ENCODE data around the gene NCKAP5L. TPM values are rescaled to one million over a fixed set of nuclear protein-coding genes. Genes with fewer than 3 reads are reported as not detected.

The NCKAP5L gene
- total and polyA plus RNA-seq, 2 of the 8 experiments (the other 6 are each of a cell fraction or from before 2014, with no cell fraction given), result 9.4 to 27.9 TPM

DNA sequence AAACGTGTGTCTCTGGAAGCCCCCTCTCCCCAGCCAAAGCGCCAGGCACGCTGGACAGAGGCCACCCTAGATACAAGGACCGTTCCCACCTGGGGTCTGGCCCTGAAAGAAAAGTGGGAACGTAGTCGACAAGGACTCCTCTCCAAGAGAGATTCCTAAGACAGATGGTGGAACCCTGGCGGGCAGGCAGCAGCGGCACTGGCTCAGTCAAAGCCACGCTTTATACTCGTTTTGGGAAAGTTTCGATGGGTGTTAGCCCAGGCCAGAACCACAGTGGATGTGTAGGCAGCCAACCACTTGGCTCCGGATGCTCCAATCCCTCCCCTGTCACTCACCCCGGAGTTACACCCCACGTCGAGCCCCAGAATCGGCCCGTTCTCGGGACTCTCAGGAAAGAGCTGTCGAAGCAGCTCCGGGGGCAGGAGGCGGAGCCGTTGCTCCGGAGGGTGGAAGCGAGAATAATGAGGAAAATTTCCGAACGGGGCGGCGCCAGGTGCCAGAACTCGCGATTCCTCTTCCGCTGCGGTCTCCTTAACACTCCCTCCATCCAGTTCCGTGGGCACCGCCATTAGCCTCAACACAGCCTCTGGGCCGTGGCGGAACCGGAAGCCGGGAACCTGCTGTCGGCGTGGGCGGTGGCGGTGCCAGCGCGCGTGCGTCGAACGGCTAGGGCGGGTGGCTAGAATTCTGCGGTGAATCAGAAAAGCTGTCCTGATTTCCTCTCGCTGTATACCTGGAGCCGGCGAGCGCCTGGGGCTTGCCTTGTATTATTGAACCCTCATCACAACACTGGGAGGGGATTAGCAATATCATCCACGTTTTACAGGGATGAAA, 14.5 kb upstream of the NCKAP5L start, which contains the start of gene BCDIN3D (continued):
- TF ChIP-seq ZNF274 (IDR thresholded peaks at IDR 0.05; ENCODE audit: borderline replicate concordance, extremely low read depth, low read length), result no peak
- peak; percentile 84 for TF ChIP-seq POLR2AphosphoS5 (IDR thresholded peaks at IDR 0.05; ENCODE audit: low read depth, low read length)
- no peak for TF ChIP-seq SP4 (IDR thresholded peaks at IDR 0.05; ENCODE audit: low read length)
- TF ChIP-seq RNF2 (IDR thresholded peaks at IDR 0.05; ENCODE audit: borderline replicate concordance, low read depth, low read length, missing control alignments, poor library complexity, severe bottlenecking), result no peak
- no peak; the same call in 1 of the 2 replicates for TF ChIP-seq GTF2F1 (IDR thresholded peaks at IDR 0.05; ENCODE audit: borderline replicate concordance, low read depth, low read length)
- peak; percentile 91 for TF ChIP-seq KDM4A (IDR thresholded peaks at IDR 0.05; ENCODE audit: low read depth, low read length, severe bottlenecking)
- TF ChIP-seq BRCA1 (IDR thresholded peaks at IDR 0.05; ENCODE audit: low read depth, low read length), result no peak
- TF ChIP-seq TBP (IDR thresholded peaks at IDR 0.05; ENCODE audit: low read depth, low read length), result peak; percentile 29; the same call in 1 of the 2 replicates
- TF ChIP-seq CBX8 (IDR thresholded peaks at IDR 0.05; ENCODE audit: borderline replicate concordance, low read depth, low read length), result no peak
- TF ChIP-seq PHF8 (conservative IDR thresholded peaks at IDR 0.05; ENCODE audit: low read depth, low read length), result peak; percentile 71
- no peak for TF ChIP-seq TAF7 (optimal IDR thresholded peaks at IDR 0.05; ENCODE audit: borderline replicate concordance, low read depth, low read length)
- peak; percentile 30; the same call in 1 of the 2 replicates for TF ChIP-seq SUZ12 (IDR thresholded peaks at IDR 0.05; ENCODE audit: low read length)

Measured in H1 (cell line).